Measurements from ENCODE around the gene UQCRC1.

UQCRC1 gene

GRCh38 chr3:48576647-48577046 is 32.8 kb downstream of the UQCRC1 start:
- Histone ChIP-seq H3K9ac (ENCODE audit: low read length) (no peak overlapping the region), H3K4me1 (ENCODE audit: insufficient read depth, low read length, severe bottlenecking) (no peaks in the 10 kb centered on the region), H3K4me3 (ENCODE audit: low read depth, low read length, poor library complexity, severe bottlenecking) (no peak overlapping the region), H3K27ac (ENCODE audit: low read depth, low read length, poor library complexity, severe bottlenecking) (no peak overlapping the region), H3K4me2 (ENCODE audit: low read length) (no peak overlapping the region), H3K36me3 (ENCODE audit: insufficient read depth, low read length) (no peaks in the 10 kb centered on the region), H3F3A (ENCODE audit: insufficient read depth, low read length) (no peaks in the 10 kb centered on the region), H3K79me2 (ENCODE audit: insufficient read depth, low read length) (no peaks in the 10 kb centered on the region), H3K9me3 (ENCODE audit: low read length) (no peaks in the 10 kb centered on the region), H3K9me2 (ENCODE audit: low read depth, low read length) (no peaks in the 10 kb centered on the region), H2AFZ (ENCODE audit: low read length) (no peak overlapping the region), H3K27me3 (ENCODE audit: insufficient read depth, low read length) (0 out of 2 replicates have a peak, but pooled peaks cover under 1% of the 10 kb centered on the region), H4K20me1 (ENCODE audit: insufficient read depth, low read length) (no peaks in the 10 kb centered on the region)
- TF ChIP-seq CTCF (IDR thresholded peaks at IDR 0.05; ENCODE audit: low read length) = no peak
- TF ChIP-seq EZH2 (IDR thresholded peaks at IDR 0.05; ENCODE audit: borderline replicate concordance, low read length) = no peak

GRCh38 chr3:48575366-48575765 is 34.1 kb downstream of the UQCRC1 start:
- H3K79me2 ChIP-seq (ENCODE audit: insufficient read depth, low read length) = no peaks in the 10 kb centered on the region
- no peak overlapping the region for H3K4me3 ChIP-seq (ENCODE audit: low read depth, low read length, poor library complexity, severe bottlenecking)
- H3F3A ChIP-seq (ENCODE audit: insufficient read depth, low read length) = no peaks in the 10 kb centered on the region
- H3K4me1 ChIP-seq (ENCODE audit: insufficient read depth, low read length, severe bottlenecking) = no peaks in the 10 kb centered on the region
- H3K27me3 ChIP-seq (ENCODE audit: insufficient read depth, low read length) = 0 out of 2 replicates have a peak, but pooled peaks cover 6% of the 10 kb centered on the region
- H3K36me3 ChIP-seq (ENCODE audit: insufficient read depth, low read length) = no peaks in the 10 kb centered on the region
- no peak overlapping the region for H3K9ac ChIP-seq (ENCODE audit: low read length)
- no peak overlapping the region for H3K4me2 ChIP-seq (ENCODE audit: low read length)
- H3K27ac ChIP-seq (ENCODE audit: low read depth, low read length, poor library complexity, severe bottlenecking) = no peak overlapping the region
- no peak for TF ChIP-seq EZH2 (IDR thresholded peaks at IDR 0.05; ENCODE audit: borderline replicate concordance, low read length)
- TF ChIP-seq CTCF (IDR thresholded peaks at IDR 0.05; ENCODE audit: low read length) = no peak
- no peak overlapping the region for H2AFZ ChIP-seq (ENCODE audit: low read length)
- H4K20me1 ChIP-seq (ENCODE audit: insufficient read depth, low read length) = no peaks in the 10 kb centered on the region
- no peaks in the 10 kb centered on the region for H3K9me2 ChIP-seq (ENCODE audit: low read depth, low read length)
- no peaks in the 10 kb centered on the region for H3K9me3 ChIP-seq (ENCODE audit: low read length)

- Histone ChIP-seq H3K27ac (ENCODE audit: low read depth, low read length, poor library complexity, severe bottlenecking) (no peak overlapping the region), H2AFZ (ENCODE audit: low read length) (no peak overlapping the region), H3K27me3 (ENCODE audit: insufficient read depth, low read length) (0 out of 2 replicates have a peak, but pooled peaks cover 6% of the 10 kb centered on the region), H3K9ac (ENCODE audit: low read length) (no peak overlapping the region), H3K9me2 (ENCODE audit: low read depth, low read length) (no peaks in the 10 kb centered on the region), H4K20me1 (ENCODE audit: insufficient read depth, low read length) (no peaks in the 10 kb centered on the region), H3K79me2 (ENCODE audit: insufficient read depth, low read length) (no peaks in the 10 kb centered on the region), H3K4me2 (ENCODE audit: low read length) (no peak overlapping the region), H3K4me1 (ENCODE audit: insufficient read depth, low read length, severe bottlenecking) (no peaks in the 10 kb centered on the region), H3F3A (ENCODE audit: insufficient read depth, low read length) (no peaks in the 10 kb centered on the region), H3K9me3 (ENCODE audit: low read length) (no peaks in the 10 kb centered on the region), H3K36me3 (ENCODE audit: insufficient read depth, low read length) (no peaks in the 10 kb centered on the region), H3K4me3 (ENCODE audit: low read depth, low read length, poor library complexity, severe bottlenecking) (no peak overlapping the region)
- TF ChIP-seq CTCF (IDR thresholded peaks at IDR 0.05; ENCODE audit: low read length) (no peak), EZH2 (IDR thresholded peaks at IDR 0.05; ENCODE audit: borderline replicate concordance, low read length) (no peak)
Measured at GRCh38 chr3:48573973-48574585, 35.4 kb downstream of the UQCRC1 start.
